Activated CD8-positive, alpha-beta memory T cell treated with anti-CD3 and anti-CD28 coated beads, Interleukin-2, amount 50 U/mL, for 1 hour (primary cell): ENCODE results near the gene DCLK2.

Experiments
- DNase-seq: peaks from one replicate; pipeline ENCODE4 v3.0.0-alpha.2; 2020; ENCODE audit errors: extremely low read depth

DCLK2 gene

GRCh38 chr4:150264595-150265161 lies 186.4 kb downstream of the DCLK2 start:
- DNase-seq: no peak

DNA sequence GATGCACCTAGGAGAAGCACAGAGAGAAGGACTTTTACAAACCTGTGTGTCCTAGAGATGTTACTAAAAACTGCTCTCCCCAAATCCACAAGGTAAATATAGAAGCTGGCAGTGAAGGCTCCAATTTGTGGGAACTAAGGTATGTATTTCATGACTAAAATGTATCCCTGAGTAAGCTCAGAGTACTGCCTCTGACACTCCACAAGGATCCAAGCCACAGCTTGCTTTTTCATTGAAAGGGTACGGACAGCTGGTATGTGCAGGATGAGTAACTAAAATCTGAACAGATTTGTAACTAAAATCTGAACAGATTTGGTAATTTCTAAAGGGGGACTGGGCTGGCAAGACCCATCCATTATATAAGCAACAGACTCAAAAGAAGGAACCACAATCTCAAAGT lies 187.6 kb downstream of the DCLK2 start:
- DNase-seq: no peak

DNA sequence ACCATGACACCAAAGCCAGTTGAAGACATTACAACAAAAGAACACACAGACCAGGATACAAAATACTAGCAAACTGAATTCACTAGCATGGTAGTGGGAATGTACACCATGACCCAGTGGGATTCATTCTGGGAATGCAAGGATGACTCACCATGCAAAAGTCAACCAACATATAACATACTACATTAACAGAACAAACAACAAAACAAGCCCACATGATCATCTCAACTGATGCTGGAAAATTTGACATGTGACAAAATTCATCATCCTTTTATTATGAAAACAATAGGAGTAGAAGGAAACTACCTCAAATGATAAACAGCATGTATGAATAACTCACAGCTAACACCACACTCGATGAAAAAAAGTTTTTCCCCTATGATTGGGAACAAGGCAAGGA lies 190.2 kb downstream of the DCLK2 start:
- DNase-seq: no peak

DNA sequence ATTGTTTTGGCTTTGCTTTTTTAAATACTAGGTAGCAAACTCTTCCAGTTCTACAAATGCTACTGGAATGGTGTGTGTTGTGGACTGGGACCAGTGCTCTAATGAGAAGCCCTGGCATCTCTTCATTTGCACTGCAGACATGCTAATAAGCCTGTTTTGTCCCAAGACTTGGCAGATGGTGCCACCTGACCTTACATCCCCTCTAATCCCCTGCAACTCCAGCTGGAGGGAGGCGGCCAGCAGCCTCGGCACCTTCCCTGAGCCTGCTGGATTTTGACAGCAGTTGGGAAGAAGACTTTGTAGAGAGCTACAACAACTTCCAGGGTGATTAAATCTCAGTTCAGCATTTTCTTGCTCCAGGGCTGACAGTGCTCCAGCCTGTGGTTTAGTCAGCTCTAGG lies 200.0 kb downstream of the DCLK2 start:
- DNase-seq: no peak

- DNase-seq: no peak
These were observed 202.0 kb downstream of the DCLK2 start for GRCh38 chr4:150280081-150280895.

- DNase-seq: no peak
These were observed 202.7 kb downstream of the DCLK2 start for GRCh38 chr4:150280975-150281374.

GRCh38 chr4:150283689-150284088 lies 205.4 kb downstream of the DCLK2 start:
- no peak for DNase-seq

GRCh38 chr4:150286656-150287055 lies 208.4 kb downstream of the DCLK2 start:
- no peak for DNase-seq

- no peak for DNase-seq
These were observed 211.0 kb downstream of the DCLK2 start for GRCh38 chr4:150289198-150289597.

- no peak for DNase-seq
These were observed 211.6 kb downstream of the DCLK2 start for GRCh38 chr4:150289881-150290280.

DNA sequence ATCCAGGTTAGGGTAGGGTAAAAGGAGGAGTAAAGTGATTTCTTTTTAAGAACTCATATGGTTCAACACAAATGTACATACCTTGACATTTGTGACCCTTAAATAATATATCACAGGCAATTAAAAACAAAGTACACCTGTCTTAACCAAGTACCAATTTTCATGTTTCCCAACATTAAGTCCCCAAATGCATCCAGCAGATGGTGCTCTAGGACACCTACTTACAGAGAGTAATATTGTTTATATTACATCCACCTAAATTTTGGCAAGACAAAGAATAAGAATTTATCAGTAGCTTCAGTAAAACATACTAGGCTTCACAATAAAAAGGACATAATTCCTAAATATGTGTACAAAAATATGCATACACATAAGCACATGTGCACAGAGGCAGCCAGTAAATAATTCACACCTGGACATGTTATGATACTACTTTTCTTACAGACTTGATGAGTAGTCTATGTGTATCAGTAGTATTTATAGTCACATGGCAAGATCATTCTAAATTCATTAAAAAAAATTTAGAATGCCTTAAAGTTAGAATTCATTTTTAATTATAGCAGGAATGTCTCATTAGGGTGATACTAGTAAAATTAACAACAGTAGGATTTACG lies 219.7 kb downstream of the DCLK2 start:
- no peak for DNase-seq

DNA sequence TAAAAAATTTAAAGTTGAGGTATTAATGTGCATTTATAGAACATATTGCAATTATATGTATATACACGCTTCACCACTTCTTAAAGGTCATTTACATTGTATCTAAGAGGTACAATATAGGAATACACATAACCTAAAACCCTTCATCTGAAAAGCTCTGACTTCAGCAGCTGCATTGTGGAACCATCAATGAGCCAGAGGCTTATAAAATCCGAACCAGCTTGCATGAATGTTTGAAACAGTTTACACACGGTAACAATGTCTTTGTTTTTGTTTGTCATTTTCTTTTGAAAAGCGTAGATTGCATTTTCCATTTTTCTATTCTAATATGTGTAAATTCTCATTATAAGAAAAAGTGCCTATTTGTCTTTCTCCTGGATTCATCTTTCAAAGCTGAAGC lies 221.6 kb downstream of the DCLK2 start:
- DNase-seq: no peak

- no peak for DNase-seq
These were observed 224.3 kb downstream of the DCLK2 start for GRCh38 chr4:150302553-150302952.

DNA sequence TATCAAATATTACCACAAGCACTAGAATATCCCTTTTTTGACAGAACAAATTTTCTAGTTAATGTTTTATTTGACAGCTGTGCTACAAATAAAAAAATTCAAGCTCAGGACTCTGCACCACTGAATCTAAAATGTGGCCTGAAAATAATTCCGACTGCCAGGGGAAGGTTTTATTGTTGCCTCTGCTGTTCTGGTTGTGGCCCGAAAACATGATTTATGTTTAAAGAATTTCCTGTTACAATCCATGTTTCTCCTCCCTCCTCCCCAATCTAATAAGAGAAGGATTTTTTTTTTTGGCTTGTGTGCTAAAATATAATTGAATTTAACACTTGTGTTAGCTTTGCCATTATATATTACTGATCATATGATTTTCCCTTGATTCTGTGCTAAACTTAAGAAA lies 227.8 kb downstream of the DCLK2 start:
- DNase-seq: no peak

DNA sequence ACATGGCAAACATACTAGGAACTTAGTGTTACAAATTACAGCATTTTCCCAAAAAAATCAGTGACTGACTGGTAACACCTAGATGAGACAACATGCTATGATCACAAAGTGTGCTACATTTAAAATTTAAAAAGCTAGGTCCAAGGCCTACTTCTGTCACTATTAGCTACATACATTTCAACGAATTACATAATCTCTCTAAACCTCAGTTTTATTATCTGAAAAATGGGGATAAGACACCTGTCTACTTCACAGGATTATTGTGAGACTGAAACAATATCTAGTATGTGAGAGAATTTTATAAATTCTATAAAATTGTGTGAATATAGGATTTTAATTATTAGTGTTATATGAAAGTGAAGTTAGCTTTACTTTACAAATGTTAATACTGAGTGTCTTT lies 228.5 kb downstream of the DCLK2 start:
- no peak for DNase-seq
